AG10803 (cell line): Measurements from ENCODE around the gene PPP1R2B.

Source experiments
- DNase-seq: peaks from one replicate; pipeline ENCODE4 v3.0.0; 2010; ENCODE audit warnings: low read depth
- H3K4me3 ChIP-seq: 2 replicates; pipeline ENCODE4 v1.5.1; 2011; ENCODE audit warnings: mild to moderate bottlenecking, low read length, control low read depth
- CTCF ChIP-seq: conservative IDR thresholded peaks from 2 replicates; pipeline ENCODE4 v1.5.1; 2011; ENCODE audit warnings: mild to moderate bottlenecking, low read length, control low read depth, inconsistent platforms

Gene PPP1R2B

GRCh38 chr5:156865427-156865826 lies 15.3 kb downstream of the PPP1R2B start:
- TF ChIP-seq CTCF = no peak
- no peak for DNase-seq
- no peak overlapping the region for H3K4me3 ChIP-seq

GRCh38 chr5:156870498-156870839 lies 20.4 kb downstream of the PPP1R2B start:
- no peak for TF ChIP-seq CTCF
- no peak overlapping the region for H3K4me3 ChIP-seq
- no peak for DNase-seq

GRCh38 chr5:156871212-156871611 lies 21.1 kb downstream of the PPP1R2B start:
- H3K4me3 ChIP-seq = no peak overlapping the region
- no peak for TF ChIP-seq CTCF
- no peak for DNase-seq

- H3K4me3 ChIP-seq = no peak overlapping the region
- no peak for DNase-seq
- TF ChIP-seq CTCF = no peak
Measured at GRCh38 chr5:156879665-156880285, 29.7 kb downstream of the PPP1R2B start.

- no peak for DNase-seq
- no peak overlapping the region for H3K4me3 ChIP-seq
- TF ChIP-seq CTCF = no peak
Measured at GRCh38 chr5:156883316-156883875, 33.3 kb downstream of the PPP1R2B start.

- H3K4me3 ChIP-seq = no peak overlapping the region
- no peak for DNase-seq
- TF ChIP-seq CTCF = no peak
Measured at GRCh38 chr5:156888520-156888919, 38.4 kb downstream of the PPP1R2B start.

GRCh38 chr5:156892223-156892622 lies 42.1 kb downstream of the PPP1R2B start:
- TF ChIP-seq CTCF = no peak
- H3K4me3 ChIP-seq = no peak overlapping the region
- no peak for DNase-seq
